ENCODE data around the gene GRK5.
"Not testable (repeated sequence)": the region's sequence is repeated elsewhere in the genome, so short reads cannot be mapped to it uniquely, and the experiment has no call there.

The GRK5 gene

GRCh38 chr10:119207366-119207666 is at the start of gene GRK5:
TSS of gene GRK5 (plus strand) at chr10:119207571. CDS start at chr10:119207918, 347 bp downstream.
- peak; percentile 20 to 95 (median 90) for DNase-seq

GRCh38 chr10:119159332-119159731 is 48.0 kb upstream of the GRK5 start:
- no peak for DNase-seq

GRCh38 chr10:119161680-119162451 is 45.5 kb upstream of the GRK5 start:
- DNase-seq = peak in 15 of 58 donors; percentile 5 to 53 (median 21)

- no peak for DNase-seq
These were observed 44.8 kb upstream of the GRK5 start for GRCh38 chr10:119162452-119163092.

GRCh38 chr10:119165171-119166117 is 41.9 kb upstream of the GRK5 start, which contains the start of gene SFXN4:
TSS of gene SFXN4 (minus strand) at chr10:119165714. CDS start at chr10:119165647, 67 bp downstream.
- peak; percentile 28 to 94 (median 82) for DNase-seq

- no peak for DNase-seq
These were observed 41.3 kb upstream of the GRK5 start for GRCh38 chr10:119166118-119166500.

GRCh38 chr10:119166564-119166963 is 40.8 kb upstream of the GRK5 start:
- DNase-seq = no peak

GRCh38 chr10:119167041-119167440 is 40.3 kb upstream of the GRK5 start:
- DNase-seq = no peak

GRCh38 chr10:119174109-119174508 is 33.3 kb upstream of the GRK5 start:
- DNase-seq = no peak

GRCh38 chr10:119176166-119176565 is 31.2 kb upstream of the GRK5 start:
- DNase-seq = no peak

- peak in 1 of 58 donors; percentile 63 for DNase-seq
These were observed 29.5 kb upstream of the GRK5 start for GRCh38 chr10:119177708-119178371.

- peak; percentile 68 to 98 (median 90) for DNase-seq
These were observed 28.8 kb upstream of the GRK5 start, which contains the start of gene PRDX3 for GRCh38 chr10:119178372-119179119. TSS of gene PRDX3 (minus strand) at chr10:119178812. CDS start at chr10:119178790, 22 bp downstream.

- not testable (repeated sequence) for DNase-seq
These were observed 26.4 kb upstream of the GRK5 start for GRCh38 chr10:119180850-119181400.

GRCh38 chr10:119183664-119184412 is 23.5 kb upstream of the GRK5 start:
- no peak for DNase-seq

- peak in 20 of 58 donors; percentile 3 to 55 (median 20) for DNase-seq
These were observed 17.5 kb upstream of the GRK5 start for GRCh38 chr10:119189811-119190282.

- no peak for DNase-seq
These were observed 17.0 kb upstream of the GRK5 start for GRCh38 chr10:119190353-119190752.

GRCh38 chr10:119190954-119191785 is 16.2 kb upstream of the GRK5 start:
- no peak for DNase-seq

GRCh38 chr10:119191881-119192280 is 15.5 kb upstream of the GRK5 start:
- peak in 1 of 58 donors; percentile 21 for DNase-seq

Measured in anterior cingulate cortex (tissue), 58 donors.